HEK293 (cell line): Measurements from ENCODE around the gene SLC22A16.

Experiments
- BCL6B ChIP-seq: fragments of 450-650 bp; formaldehyde crosslinking; IDR thresholded peaks from 2 replicates; pipeline ENCODE4 v1.5.1; 2017; ENCODE audit warnings: missing biosample characterization, missing genetic modification characterization
- CTCF ChIP-seq: fragments of 450-650 bp; formaldehyde crosslinking; IDR thresholded peaks from 2 replicates; pipeline ENCODE4 v1.5.1; 2016; ENCODE audit warnings: missing biosample characterization, missing genetic modification characterization
- SCRT1 ChIP-seq: fragments of 450-650 bp; formaldehyde crosslinking; IDR thresholded peaks from 2 replicates; pipeline ENCODE4 v1.5.1; 2016; ENCODE audit warnings: missing biosample characterization, missing genetic modification characterization, borderline replicate concordance
- ZFP69B ChIP-seq: fragments of 450-650 bp; formaldehyde crosslinking; IDR thresholded peaks from 2 replicates; pipeline ENCODE4 v1.5.1; 2016; ENCODE audit warnings: missing biosample characterization, missing genetic modification characterization
- ZNF155 ChIP-seq: fragments of 450-650 bp; formaldehyde crosslinking; IDR thresholded peaks from 2 replicates; pipeline ENCODE4 v1.5.1; 2016; ENCODE audit warnings: missing biosample characterization, missing genetic modification characterization
- ZNF529 ChIP-seq: fragments of 450-650 bp; formaldehyde crosslinking; IDR thresholded peaks from 2 replicates; pipeline ENCODE4 v1.5.1; 2017; ENCODE audit warnings: missing genetic modification characterization, missing biosample characterization; ENCODE audit not compliant: insufficient replicate concordance
- ZNF768 ChIP-seq: fragments of 450-650 bp; formaldehyde crosslinking; IDR thresholded peaks from 2 replicates; pipeline ENCODE4 v1.5.1; 2018; ENCODE audit warnings: missing biosample characterization, mild to moderate bottlenecking, missing genetic modification characterization
- TF ChIP-seq, protein P1 (sequence below): fragments of 450-650 bp; formaldehyde crosslinking; IDR thresholded peaks from 2 replicates; pipeline ENCODE4 v1.5.1; 2016; ENCODE audit warnings: missing biosample characterization, missing genetic modification characterization

- TF ChIP-seq CTCF (tag by site-specific recombination) (no peak), ZNF768 (tag by site-specific recombination) (no peak), ZNF155 (tag by site-specific recombination) (no peak), BCL6B (tag by site-specific recombination) (no peak), ZNF529 (no peak), SCRT1 (tag by site-specific recombination) (no peak), ZFP69B (tag by site-specific recombination) (no peak)
- TF ChIP-seq, protein P1, sequence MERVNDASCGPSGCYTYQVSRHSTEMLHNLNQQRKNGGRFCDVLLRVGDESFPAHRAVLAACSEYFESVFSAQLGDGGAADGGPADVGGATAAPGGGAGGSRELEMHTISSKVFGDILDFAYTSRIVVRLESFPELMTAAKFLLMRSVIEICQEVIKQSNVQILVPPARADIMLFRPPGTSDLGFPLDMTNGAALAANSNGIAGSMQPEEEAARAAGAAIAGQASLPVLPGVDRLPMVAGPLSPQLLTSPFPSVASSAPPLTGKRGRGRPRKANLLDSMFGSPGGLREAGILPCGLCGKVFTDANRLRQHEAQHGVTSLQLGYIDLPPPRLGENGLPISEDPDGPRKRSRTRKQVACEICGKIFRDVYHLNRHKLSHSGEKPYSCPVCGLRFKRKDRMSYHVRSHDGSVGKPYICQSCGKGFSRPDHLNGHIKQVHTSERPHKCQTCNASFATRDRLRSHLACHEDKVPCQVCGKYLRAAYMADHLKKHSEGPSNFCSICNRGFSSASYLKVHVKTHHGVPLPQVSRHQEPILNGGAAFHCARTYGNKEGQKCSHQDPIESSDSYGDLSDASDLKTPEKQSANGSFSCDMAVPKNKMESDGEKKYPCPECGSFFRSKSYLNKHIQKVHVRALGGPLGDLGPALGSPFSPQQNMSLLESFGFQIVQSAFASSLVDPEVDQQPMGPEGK (tag by site-specific recombination): no peak
Observed at GRCh38 chr6:110481081-110481480, 4.7 kb upstream of the SLC22A16 start.
